Activated T-cell treated with anti-CD3 and anti-CD28 coated beads for 1 hour (primary cell): ENCODE data around the gene SLC2A11.
A peak's percentile ranks its signal among the peaks of the same experiment; 100 is the strongest.
"Not testable (repeated sequence)": the region's sequence is repeated elsewhere in the genome, so short reads cannot be mapped to it uniquely, and the experiment has no call there.

Experiments used
- DNase-seq: peaks from one replicate; pipeline ENCODE4 v3.0.0-alpha.2; 2020; ENCODE audit warnings: low read depth

Gene SLC2A11

DNA sequence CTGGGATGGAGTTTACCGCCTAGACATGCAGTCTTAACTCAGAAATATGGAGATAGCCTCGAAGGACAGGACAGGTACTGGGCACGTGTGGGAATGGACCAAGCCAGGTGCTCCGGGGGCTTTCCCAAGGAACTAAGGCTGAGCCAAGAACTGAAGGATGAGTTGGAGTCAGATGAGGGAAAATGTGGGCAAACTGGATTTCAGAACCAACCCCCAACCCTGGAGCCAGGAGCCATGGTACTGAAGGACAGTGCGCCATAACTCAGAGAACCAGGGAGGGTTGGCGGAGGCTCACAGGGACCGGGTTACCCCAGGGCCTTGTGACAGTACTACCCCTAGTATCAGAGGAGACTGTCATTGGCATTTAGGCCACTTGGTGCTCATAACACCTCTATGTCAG, 34.1 kb downstream of the SLC2A11 start:
- DNase-seq, result no peak

DNA sequence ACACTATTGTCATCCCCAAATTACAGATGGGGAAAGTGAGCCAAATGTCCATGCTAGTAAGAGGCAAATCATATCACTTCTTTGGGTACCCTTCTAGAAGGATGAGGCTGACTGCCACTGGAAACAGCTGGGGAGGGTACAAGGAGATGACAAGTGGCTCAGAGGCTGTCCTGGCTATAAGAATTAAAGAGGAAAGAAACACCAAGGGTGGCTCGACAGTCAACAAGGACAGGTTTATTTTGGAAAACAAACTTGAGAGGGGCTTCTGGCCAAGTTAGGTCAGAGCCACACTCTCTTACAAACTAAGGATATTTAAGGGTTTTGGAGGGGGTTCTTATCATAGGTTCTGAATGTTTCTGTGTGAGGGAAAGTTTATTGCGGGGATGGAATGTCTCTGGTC, 34.5 kb downstream of the SLC2A11 start:
- DNase-seq, result no peak

GRCh38 chr22:23892706-23893105, 35.0 kb downstream of the SLC2A11 start:
- DNase-seq, result no peak

DNA sequence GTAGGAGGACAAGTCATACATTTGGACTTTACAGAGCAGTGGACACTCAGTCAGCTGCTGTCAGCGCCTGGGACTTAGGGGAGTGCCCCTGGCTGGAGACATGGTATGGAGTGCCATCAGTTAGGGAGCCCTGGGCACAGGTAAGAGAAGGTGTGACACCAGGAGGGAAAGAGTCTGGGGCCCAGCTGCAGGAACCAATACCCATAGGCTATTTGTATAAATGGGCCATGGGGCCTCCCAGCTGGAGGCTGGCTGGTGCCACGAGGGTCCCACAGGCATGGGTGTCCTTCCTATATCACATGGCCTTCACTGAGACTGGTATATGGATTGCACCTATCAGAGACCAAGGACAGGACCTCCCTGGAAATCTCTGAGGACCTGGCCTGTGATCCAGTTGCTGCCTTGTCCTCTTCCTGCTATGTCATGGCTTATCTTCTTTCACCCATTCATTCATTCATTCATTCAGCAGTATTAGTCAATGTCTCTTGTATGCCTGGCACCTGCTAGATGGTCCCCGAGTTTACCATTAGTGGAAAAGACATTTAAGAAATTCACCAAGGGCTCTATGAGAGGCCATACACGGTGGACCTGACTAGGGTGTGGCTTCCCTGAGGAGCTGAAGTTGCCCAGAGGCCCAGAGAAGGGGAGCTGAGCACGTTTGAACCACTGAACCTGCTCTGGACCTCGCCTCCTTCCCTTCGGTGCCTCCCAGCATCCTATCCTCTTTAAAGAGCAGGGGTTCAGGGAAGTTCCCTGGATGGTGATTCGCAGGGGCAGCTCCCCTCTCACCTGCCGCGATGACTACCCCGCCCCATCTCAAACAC, 35.7 kb downstream of the SLC2A11 start:
- no peak for DNase-seq

DNA sequence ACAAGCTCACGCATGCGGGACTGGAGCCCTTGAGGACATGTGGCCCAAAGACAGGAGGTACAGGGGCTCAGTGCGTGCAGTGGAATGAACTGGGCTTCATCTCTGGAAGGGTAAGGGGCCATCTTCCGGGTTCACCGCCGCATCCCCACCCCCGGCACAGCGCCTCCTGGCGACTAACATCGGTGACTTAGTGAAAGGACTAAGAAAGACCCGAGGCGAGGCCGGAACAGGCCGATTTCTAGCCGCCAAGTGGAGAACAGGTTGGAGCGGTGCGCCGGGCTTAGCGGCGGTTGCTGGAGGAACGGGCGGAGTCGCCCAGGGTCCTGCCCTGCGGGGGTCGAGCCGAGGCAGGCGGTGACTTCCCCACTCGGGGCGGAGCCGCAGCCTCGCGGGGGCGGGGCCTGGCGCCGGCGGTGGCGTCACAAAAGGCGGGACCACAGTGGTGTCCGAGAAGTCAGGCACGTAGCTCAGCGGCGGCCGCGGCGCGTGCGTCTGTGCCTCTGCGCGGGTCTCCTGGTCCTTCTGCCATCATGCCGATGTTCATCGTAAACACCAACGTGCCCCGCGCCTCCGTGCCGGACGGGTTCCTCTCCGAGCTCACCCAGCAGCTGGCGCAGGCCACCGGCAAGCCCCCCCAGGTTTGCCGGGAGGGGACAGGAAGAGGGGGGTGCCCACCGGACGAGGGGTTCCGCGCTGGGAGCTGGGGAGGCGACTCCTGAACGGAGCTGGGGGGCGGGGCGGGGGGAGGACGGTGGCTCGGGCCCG, 36.5 kb downstream of the SLC2A11 start, which contains the start of gene MIF:
Gene MIF (plus strand): TSS at position 439 of the 765 bp plus-strand sequence. CDS start 92 bp downstream, at position 531.
- DNase-seq, result peak; percentile 90

GRCh38 chr22:23894710-23895598, 37.3 kb downstream of the SLC2A11 start:
- peak; percentile 45 for DNase-seq

- no peak for DNase-seq
Observed at GRCh38 chr22:23895599-23896144, 38.0 kb downstream of the SLC2A11 start.

GRCh38 chr22:23896166-23896522, 38.5 kb downstream of the SLC2A11 start:
- DNase-seq, result no peak

- no peak for DNase-seq
Observed at GRCh38 chr22:23896523-23897186, 39.0 kb downstream of the SLC2A11 start.

GRCh38 chr22:23897320-23897719, 39.6 kb downstream of the SLC2A11 start:
- DNase-seq, result no peak

DNA sequence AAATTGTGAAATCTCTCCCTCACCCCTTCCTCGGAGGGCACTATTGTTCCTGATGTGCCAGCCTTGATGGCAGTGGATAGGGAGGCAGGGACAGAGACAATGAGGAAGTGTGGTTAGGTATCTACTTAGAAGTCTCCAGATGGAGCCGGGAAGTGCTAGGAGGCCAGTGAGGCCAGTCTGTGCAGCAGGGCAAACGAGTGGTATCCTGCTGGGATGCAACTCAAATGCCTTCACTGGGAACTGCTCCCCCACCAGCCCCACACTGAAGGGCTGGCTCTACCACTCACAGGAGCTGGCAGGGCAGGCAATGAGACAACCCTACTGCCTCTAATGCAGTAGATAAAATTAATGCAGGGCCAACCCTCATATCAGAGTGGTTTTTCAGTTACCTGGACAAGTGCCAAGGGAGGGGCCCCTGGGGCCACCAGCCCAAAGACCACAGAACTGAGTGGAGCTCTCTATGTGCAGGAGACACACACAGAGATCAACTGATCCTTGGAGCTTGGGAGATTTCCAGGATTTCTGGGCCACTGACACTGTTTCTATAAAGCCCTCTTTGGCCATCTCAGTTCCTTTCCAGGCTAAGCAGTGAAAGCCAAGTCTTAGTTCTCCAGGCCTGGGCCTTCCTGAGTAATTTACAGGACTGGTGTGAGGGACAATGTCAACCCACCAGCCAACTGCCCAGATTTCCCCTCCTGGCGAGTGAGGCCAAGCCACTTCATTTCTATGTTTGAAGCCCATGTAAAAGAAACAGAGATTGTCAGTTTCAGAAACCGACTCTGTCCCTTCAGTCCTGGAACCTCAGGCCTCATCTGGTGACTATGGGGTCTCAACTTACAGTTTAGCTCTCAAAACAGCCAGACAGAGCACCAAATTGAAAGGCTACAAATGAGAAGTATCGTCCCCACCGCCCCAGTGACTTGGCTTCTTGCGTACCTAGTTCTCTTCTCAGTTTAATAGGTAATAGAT, 40.6 kb downstream of the SLC2A11 start:
- DNase-seq, result no peak

DNA sequence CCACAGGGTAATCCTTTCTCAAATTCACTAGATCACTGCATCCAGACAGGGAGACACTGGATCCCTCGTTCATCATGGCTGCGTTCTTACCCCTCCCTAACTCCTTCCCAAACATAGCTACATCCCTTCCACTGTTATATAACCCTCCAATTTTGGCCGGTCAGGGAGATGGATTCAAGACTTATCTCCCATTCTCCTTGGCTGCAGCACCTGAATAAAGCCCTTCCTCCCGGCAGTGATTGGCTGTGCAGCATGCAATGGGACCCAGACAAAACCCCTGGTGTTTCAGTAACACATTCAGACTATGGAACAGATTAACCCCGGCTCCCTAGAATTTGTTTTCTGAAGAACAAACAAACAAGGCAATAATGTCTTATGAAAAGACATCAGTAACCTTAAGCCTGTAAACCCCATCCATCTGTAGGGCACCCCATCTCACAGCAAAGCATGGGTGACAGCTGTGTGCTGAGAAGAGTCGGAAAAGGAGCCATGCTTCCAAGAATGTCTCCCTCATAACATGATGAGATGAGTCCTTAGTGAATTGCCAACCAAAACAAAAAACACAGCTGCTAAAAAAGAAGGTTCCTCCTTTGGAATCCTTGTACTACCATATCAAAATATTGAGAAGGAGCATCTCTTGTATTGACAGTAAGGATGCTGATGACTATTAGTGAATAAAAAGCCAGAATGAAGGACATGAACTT, 41.5 kb downstream of the SLC2A11 start:
- no peak for DNase-seq

DNA sequence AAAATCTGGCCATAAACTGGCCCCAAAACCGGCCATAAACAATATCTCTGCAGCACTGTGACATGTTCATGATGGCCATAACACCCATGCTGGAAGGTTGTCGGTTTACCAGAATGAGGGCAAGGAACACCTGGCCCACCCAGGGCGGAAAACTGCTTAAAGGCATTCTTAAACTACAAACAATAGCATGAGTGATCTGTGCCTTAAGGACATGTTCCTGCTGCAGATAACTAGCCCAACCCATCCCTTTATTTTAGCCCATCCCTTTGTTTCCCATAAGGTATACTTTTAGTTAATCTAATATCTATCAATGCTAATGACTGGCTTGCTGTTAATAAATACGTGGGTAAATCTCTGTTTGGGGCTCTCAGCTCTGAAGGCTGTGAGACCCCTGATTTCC, 42.6 kb downstream of the SLC2A11 start:
- DNase-seq, result not testable (repeated sequence)

DNA sequence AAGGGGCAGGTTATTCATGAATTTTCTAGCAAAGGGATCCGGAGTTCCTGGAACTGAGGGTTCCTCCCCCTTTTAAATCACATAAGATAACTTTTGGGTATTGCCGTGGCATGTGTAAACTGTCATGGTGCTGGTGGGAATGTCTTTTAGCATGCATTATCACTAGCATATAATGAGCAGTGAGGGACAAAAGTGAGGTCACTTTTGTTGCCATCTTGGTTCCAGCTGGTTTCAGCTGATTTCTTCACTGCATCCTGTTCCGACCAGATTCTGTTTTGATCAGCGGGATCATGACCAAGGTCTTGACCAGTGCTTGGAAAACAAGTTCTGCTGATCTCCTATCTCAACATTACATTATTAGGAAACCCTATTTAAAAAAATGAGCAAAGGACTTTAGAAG, 43.9 kb downstream of the SLC2A11 start:
- DNase-seq, result no peak

GRCh38 chr22:23903328-23903971, 45.8 kb downstream of the SLC2A11 start:
- DNase-seq, result no peak

GRCh38 chr22:23904573-23905254, 47.0 kb downstream of the SLC2A11 start:
- no peak for DNase-seq

DNA sequence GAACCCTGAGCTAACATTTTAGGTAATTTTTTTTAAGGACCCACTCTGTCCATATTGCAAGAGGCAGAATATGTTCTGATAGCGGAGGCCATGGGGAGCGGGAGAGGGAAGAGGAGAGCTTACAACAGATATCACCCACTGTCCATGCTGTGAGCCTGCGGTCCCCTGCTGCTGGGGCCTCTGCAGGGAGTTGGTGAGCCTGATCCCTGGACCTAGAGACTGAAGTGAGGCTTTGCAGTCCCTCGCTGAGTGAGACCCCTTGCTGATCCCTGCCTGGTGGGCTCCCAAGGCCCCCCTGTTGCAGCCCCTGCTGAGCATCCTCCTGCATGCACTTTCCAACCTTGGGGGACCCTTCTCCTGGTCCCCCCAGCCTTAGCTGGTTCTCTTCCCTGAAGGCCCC, 49.0 kb downstream of the SLC2A11 start:
- no peak for DNase-seq

GRCh38 chr22:23907423-23907822, 49.7 kb downstream of the SLC2A11 start:
- DNase-seq, result not testable (repeated sequence)
